Mucosa of rectum (tissue), 2 donors: ENCODE measurements around the gene EIF3B.

ENCODE experiments used
- H3K27ac ChIP-seq, 2 donors: one replicate each; pipeline ENCODE4 v1.7.0; 2013; ENCODE audit warnings: inconsistent platforms in 2 of 2, low read depth in 2 of 2, low read length in 2 of 2
- H3K27me3 ChIP-seq, 2 donors: one replicate each; pipeline ENCODE4 v1.7.0; 2013; ENCODE audit warnings: low read length in 2 of 2; ENCODE audit not compliant: control insufficient read depth in 2 of 2, insufficient read depth in 2 of 2
- H3K36me3 ChIP-seq, 2 donors: one replicate each; pipeline ENCODE4 v1.7.0; 2013; ENCODE audit warnings: low read length in 2 of 2; ENCODE audit not compliant: control insufficient read depth in 2 of 2, insufficient read depth in 2 of 2
- H3K4me1 ChIP-seq, 2 donors: one replicate each; pipeline ENCODE4 v1.7.0; 2013; ENCODE audit warnings: low read length in 2 of 2, mild to moderate bottlenecking in 1 of 2; ENCODE audit not compliant: control insufficient read depth in 2 of 2, insufficient read depth in 2 of 2
- H3K4me3 ChIP-seq, 2 donors: one replicate each; pipeline ENCODE4 v1.7.0; 2013; ENCODE audit warnings: low read length in 2 of 2
- H3K9ac ChIP-seq, 2 donors: one replicate each; pipeline ENCODE4 v1.7.0; 2013; ENCODE audit warnings: low read length in 2 of 2, low read depth in 1 of 2, mild to moderate bottlenecking in 1 of 2
- H3K9me3 ChIP-seq, 2 donors: one replicate each; pipeline ENCODE4 v1.7.0; 2013; ENCODE audit warnings: low read length in 2 of 2; ENCODE audit not compliant: control insufficient read depth in 2 of 2
- donor health status: healthy.
- donor health status: Normal muscosa, but diverticular disease.

EIF3B gene

GRCh38 chr7:2358968-2359527, 4.4 kb downstream of the EIF3B start:
- no peaks in the 10 kb centered on the region for H3K9me3 ChIP-seq
- no peak overlapping the region for H3K27ac ChIP-seq
- H3K36me3 ChIP-seq = peaks cover 27 to 39% of the 10 kb centered on the region in 2 donors
- H3K27me3 ChIP-seq = no peaks in the 10 kb centered on the region
- no peak overlapping the region for H3K9ac ChIP-seq
- H3K4me1 ChIP-seq = peaks cover 16% of the 10 kb centered on the region in 2 donors
- H3K4me3 ChIP-seq = no peak overlapping the region

DNA sequence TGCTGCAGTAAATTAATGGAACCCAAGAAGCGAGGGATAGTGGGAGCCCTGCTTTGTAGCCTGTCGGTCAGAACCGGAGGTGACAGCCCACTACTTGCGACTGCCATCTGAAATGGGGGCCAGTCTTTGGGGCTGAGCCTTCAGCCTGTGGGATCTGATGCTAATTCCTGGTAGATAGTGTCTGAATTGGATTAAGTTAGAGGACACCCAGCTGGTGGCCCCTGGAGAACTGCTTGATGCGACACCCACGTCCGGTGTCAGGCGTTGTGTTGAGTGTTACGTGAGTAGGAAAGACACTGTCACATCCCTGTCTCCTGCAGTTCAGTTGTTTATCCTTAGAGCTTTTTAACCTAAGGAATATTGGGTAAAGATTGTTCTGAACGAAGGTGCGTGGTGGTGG, 5.0 kb downstream of the EIF3B start:
- H3K27me3 ChIP-seq = no peaks in the 10 kb centered on the region
- no peaks in the 10 kb centered on the region for H3K9me3 ChIP-seq
- peaks cover 33 to 44% of the 10 kb centered on the region in 2 donors for H3K36me3 ChIP-seq
- no peak overlapping the region for H3K4me3 ChIP-seq
- H3K4me1 ChIP-seq = peaks cover 16% of the 10 kb centered on the region in 2 donors
- H3K9ac ChIP-seq = no peak overlapping the region
- H3K27ac ChIP-seq = no peak overlapping the region

GRCh38 chr7:2360796-2361195, 6.2 kb downstream of the EIF3B start:
- no peak overlapping the region for H3K4me3 ChIP-seq
- H3K36me3 ChIP-seq = peaks cover 41 to 54% of the 10 kb centered on the region in 2 donors
- no peaks in the 10 kb centered on the region for H3K27me3 ChIP-seq
- H3K9ac ChIP-seq = no peak overlapping the region
- H3K9me3 ChIP-seq = no peaks in the 10 kb centered on the region
- no peak overlapping the region for H3K27ac ChIP-seq
- H3K4me1 ChIP-seq = peaks cover 12 to 13% of the 10 kb centered on the region in 2 donors

- no peaks in the 10 kb centered on the region for H3K4me1 ChIP-seq
- H3K27me3 ChIP-seq = no peaks in the 10 kb centered on the region
- no peaks in the 10 kb centered on the region for H3K9me3 ChIP-seq
- H3K27ac ChIP-seq = no peak overlapping the region
- H3K9ac ChIP-seq = no peak overlapping the region
- H3K36me3 ChIP-seq = peaks cover 54 to 70% of the 10 kb centered on the region in 2 donors
- H3K4me3 ChIP-seq = no peak overlapping the region
Measured at GRCh38 chr7:2362385-2363088, 7.9 kb downstream of the EIF3B start.

DNA sequence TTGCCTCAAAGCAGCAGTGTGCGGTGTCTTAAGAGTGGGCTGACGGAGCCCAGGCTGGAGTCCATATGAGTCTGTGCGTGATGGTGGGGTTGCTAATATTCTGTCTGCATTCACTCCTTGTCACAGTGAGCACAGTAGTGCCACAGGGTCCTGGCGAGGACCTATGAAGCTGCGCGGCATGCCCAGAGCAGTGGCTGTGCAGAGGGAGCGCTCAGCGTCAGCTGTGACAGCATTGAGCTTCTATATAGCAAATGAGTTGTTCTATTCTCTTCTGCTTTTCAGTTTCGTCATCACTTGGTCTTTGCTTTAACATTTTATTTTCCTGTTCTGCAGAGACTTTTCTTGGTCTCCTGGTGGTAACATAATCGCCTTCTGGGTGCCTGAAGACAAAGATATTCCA, 14.5 kb downstream of the EIF3B start:
- Histone ChIP-seq H3K27me3 (no peaks in the 10 kb centered on the region), H3K9ac (no peak overlapping the region), H3K9me3 (no peaks in the 10 kb centered on the region), H3K4me1 (no peaks in the 10 kb centered on the region), H3K4me3 (no peak overlapping the region), H3K36me3 (peaks cover 68 to 89% of the 10 kb centered on the region in 2 donors), H3K27ac (no peak overlapping the region)

DNA sequence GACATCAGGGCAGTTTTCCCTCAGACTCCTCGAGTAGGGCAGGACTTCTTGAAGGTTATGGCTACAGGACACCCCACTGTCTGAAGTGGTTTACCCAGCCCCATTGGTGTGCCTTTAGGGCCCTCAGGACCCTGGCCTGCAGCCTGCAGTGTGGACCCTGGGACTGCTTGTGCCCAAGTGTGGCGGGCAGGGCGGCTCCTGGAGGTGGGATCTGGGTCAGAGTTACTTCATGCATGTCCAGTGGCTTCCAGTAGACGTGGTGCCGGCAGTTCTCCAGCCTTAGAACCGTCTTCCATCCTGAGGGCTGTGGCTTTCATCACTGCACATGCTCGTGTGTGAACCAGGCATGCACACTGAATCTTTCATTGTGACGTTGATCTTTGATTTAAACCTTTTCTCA, 16.7 kb downstream of the EIF3B start:
- H3K4me1 ChIP-seq = no peaks in the 10 kb centered on the region
- no peaks in the 10 kb centered on the region for H3K27me3 ChIP-seq
- H3K9ac ChIP-seq = no peak overlapping the region
- H3K4me3 ChIP-seq = no peak overlapping the region
- no peak overlapping the region for H3K27ac ChIP-seq
- no peaks in the 10 kb centered on the region for H3K9me3 ChIP-seq
- H3K36me3 ChIP-seq = peaks cover 72 to 90% of the 10 kb centered on the region in 2 donors

DNA sequence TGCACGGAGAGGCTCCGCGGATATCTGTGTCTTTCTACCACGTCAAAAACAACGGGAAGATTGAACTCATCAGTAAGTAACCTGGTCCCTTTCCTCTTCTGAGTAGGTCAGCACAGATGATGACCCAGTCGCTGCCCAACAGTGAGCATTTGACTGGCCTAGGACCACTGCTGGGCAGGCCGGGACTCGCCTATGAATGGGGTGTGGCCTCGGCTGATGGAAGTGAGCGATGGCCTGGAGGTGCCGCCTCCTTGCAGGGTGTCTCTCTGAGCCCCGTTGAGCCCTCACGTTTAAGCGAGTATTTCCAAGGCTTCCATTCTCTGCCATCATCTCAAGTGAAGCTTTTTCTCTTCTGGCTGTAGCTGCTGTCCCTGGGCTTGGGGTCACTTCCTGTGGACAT, 18.1 kb downstream of the EIF3B start:
- Histone ChIP-seq H3K9ac (no peak overlapping the region), H3K4me1 (no peaks in the 10 kb centered on the region), H3K27ac (no peak overlapping the region), H3K4me3 (no peak overlapping the region), H3K9me3 (no peaks in the 10 kb centered on the region), H3K36me3 (peaks cover 75 to 90% of the 10 kb centered on the region in 2 donors), H3K27me3 (no peaks in the 10 kb centered on the region)

DNA sequence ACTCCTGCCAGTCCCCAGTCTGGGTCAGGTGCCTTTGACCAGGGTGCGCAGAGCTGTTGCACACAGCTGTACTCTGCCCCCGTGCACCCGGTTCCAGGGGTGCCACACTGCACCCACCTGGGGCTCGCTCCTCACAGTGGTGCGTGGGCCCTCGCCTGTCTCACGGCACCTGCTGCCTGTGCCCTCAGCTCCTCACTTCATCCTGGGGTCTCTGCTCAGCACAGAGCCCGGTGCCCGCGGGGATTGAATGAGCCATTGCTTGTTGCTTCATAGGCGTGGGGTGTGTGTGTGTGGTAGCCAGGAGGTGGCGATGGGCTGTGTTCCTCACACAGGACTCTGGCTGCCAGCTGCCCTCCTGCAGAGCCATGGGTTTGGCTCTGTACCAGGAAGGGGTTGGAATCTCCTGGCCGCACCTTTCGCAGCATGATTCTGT, 18.5 kb downstream of the EIF3B start:
- H3K27me3 ChIP-seq = no peaks in the 10 kb centered on the region
- H3K36me3 ChIP-seq = peaks cover 76 to 88% of the 10 kb centered on the region in 2 donors
- no peak overlapping the region for H3K4me3 ChIP-seq
- H3K4me1 ChIP-seq = no peaks in the 10 kb centered on the region
- H3K27ac ChIP-seq = no peak overlapping the region
- no peaks in the 10 kb centered on the region for H3K9me3 ChIP-seq
- no peak overlapping the region for H3K9ac ChIP-seq

GRCh38 chr7:2373646-2374045, 19.0 kb downstream of the EIF3B start:
- H3K4me1 ChIP-seq = no peaks in the 10 kb centered on the region
- no peak overlapping the region for H3K4me3 ChIP-seq
- H3K9ac ChIP-seq = no peak overlapping the region
- H3K36me3 ChIP-seq = peaks cover 76 to 88% of the 10 kb centered on the region in 2 donors
- H3K27me3 ChIP-seq = no peaks in the 10 kb centered on the region
- no peaks in the 10 kb centered on the region for H3K9me3 ChIP-seq
- H3K27ac ChIP-seq = no peak overlapping the region

DNA sequence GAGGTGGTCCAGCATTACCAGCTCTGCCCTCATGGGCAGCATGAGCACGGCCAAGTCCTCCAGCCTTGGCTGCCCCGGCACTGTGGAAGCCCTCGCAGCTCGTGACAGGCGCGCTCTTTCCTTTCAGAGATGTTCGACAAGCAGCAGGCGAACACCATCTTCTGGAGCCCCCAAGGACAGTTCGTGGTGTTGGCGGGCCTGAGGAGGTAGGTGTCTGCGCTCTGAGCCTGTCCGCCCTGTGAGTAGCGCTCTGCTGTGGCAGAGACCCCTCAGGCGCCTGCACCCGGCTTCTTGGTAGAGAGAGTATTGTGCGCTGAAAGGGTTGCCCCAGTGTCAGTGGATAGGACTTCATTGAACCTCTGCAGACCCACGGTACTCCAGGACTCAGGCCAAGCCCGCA, 19.8 kb downstream of the EIF3B start:
- Histone ChIP-seq H3K9me3 (no peaks in the 10 kb centered on the region), H3K4me1 (no peaks in the 10 kb centered on the region), H3K4me3 (no peak overlapping the region), H3K27me3 (no peaks in the 10 kb centered on the region), H3K36me3 (peaks cover 76 to 88% of the 10 kb centered on the region in 2 donors), H3K27ac (no peak overlapping the region), H3K9ac (no peak overlapping the region)
